Panc1 (cell line): ENCODE results near the gene PSMD13. TPM values are rescaled to one million over a fixed set of nuclear protein-coding genes. Genes with fewer than 3 reads are reported as not detected.

Experiments used
- ATAC-seq: fragments of 200-7000 bp; cut with Tn5 transposase; 2 replicates; pipeline ENCODE4 v1.9.1; 2020; ENCODE audit warnings: mild to moderate bottlenecking, moderate library complexity
- BruUV-seq: library from RNA; stranded (reverse); fragments of 400-500 nt; replicated peaks from 2 replicates; lab custom pipeline; 2021; lab: Mats Ljungman, UMichigan
- CTCF ChIA-PET: fragments of 300-600 bp; sonication (Branson Sonifier 250); formaldehyde crosslinking; loops from one replicate; lab custom pipeline; 2022; ENCODE audit warnings: antibody characterized with exemption; lab: Charles Lee
- POLR2A ChIA-PET: fragments of 300-600 bp; sonication (Branson Sonifier 250); formaldehyde crosslinking; loops from one replicate; lab custom pipeline; 2022; ENCODE audit warnings: antibody characterized with exemption; lab: Charles Lee
- DNase-seq: peaks from one replicate; pipeline ENCODE4 v3.0.0-alpha.2; 2010; ENCODE audit warnings: low read depth, low spot score
- H3K27ac ChIP-seq: 2 replicates; pipeline ENCODE4 v1.5.1; 2011; ENCODE audit warnings: mild to moderate bottlenecking, low read length, inconsistent platforms
- H3K27me3 ChIP-seq: fragments of 200-500 bp; sonication (Bioruptor generic); 2 replicates; pipeline ENCODE4 v1.6.0; 2014; ENCODE audit warnings: low read length, inconsistent platforms; ENCODE audit not compliant: control insufficient read depth, insufficient read depth
- H3K36me3 ChIP-seq: fragments of 200-500 bp; sonication (Bioruptor generic); 2 replicates; pipeline ENCODE4 v1.5.1; 2014; ENCODE audit warnings: inconsistent platforms, mild to moderate bottlenecking, low read length, moderate library complexity; ENCODE audit not compliant: control insufficient read depth, insufficient read depth
- H3K4me1 ChIP-seq: 2 replicates; pipeline ENCODE4 v1.5.1; 2011; ENCODE audit warnings: inconsistent platforms, mild to moderate bottlenecking, low read length, moderate library complexity; ENCODE audit not compliant: control insufficient read depth, insufficient read depth
- H3K4me3 ChIP-seq, 2 experiments: 2 replicates each; pipeline ENCODE4 v1.5.1; 2011 to 2012; ENCODE audit warnings: low read depth in 2 of 2, low read length in 2 of 2, mild to moderate bottlenecking in 2 of 2, inconsistent platforms in 1 of 2, moderate library complexity in 1 of 2
- H3K9me3 ChIP-seq: fragments of 200-500 bp; sonication (Bioruptor generic); 2 replicates; pipeline ENCODE4 v1.5.1; 2014; ENCODE audit warnings: low read depth, mild to moderate bottlenecking, inconsistent platforms, low read length, moderate library complexity; ENCODE audit not compliant: control insufficient read depth, insufficient read depth
- POLR2AphosphoS5 ChIP-seq: IDR thresholded peaks from 2 replicates; pipeline ENCODE4 v1.6.1; 2012; ENCODE audit warnings: mild to moderate bottlenecking, low read depth, low read length, moderate library complexity
- REST ChIP-seq, 2 experiments: IDR thresholded peaks; 2 replicates each; pipeline ENCODE4 v1.6.1; 2011 to 2012; ENCODE audit warnings: low read depth in 2 of 2, control low read depth in 1 of 2, low read length in 1 of 2, mild to moderate bottlenecking in 1 of 2, moderate library complexity in 1 of 2; ENCODE audit not compliant: insufficient read depth in 1 of 2
- SIN3A ChIP-seq: IDR thresholded peaks from 2 replicates; pipeline ENCODE4 v1.6.1; 2012; ENCODE audit warnings: low read depth, mild to moderate bottlenecking, low read length, moderate library complexity, borderline replicate concordance; ENCODE audit not compliant: insufficient read depth
- TCF7L2 ChIP-seq: IDR thresholded peaks from 2 replicates; pipeline ENCODE4 v1.6.1; 2011; ENCODE audit warnings: mild to moderate bottlenecking, low read depth, low read length, inconsistent platforms
- in situ Hi-C: cut with HindIII; loops from 2 replicates; pipeline ENCODE4 v1.10.0; 2016; ENCODE audit warnings: low sequenced_read_pairs, low pct_unique_long_range_greater_than_20kb
- intact Hi-C: fragments of 100-400 bp; cut with micrococcal nuclease; formaldehyde crosslinking; loops from one replicate; pipeline ENCODE4 v1.10.0; 2022; ENCODE audit not compliant: unreplicated experiment
- total RNA-seq: library from RNA; stranded (reverse); gene quantifications from one replicate; pipeline ENCODE4 v1.2.1, GENCODE V29; 2021; ENCODE audit not compliant: unreplicated experiment
- TF ChIP-seq, protein P1 (sequence below): fragments of 450-650 bp; IDR thresholded peaks from 2 replicates; pipeline ENCODE4 v1.5.1; 2017; ENCODE audit warnings: mild to moderate bottlenecking

Gene PSMD13
- total RNA-seq, 1 experiment from 2014 or later: 271 TPM

DNA sequence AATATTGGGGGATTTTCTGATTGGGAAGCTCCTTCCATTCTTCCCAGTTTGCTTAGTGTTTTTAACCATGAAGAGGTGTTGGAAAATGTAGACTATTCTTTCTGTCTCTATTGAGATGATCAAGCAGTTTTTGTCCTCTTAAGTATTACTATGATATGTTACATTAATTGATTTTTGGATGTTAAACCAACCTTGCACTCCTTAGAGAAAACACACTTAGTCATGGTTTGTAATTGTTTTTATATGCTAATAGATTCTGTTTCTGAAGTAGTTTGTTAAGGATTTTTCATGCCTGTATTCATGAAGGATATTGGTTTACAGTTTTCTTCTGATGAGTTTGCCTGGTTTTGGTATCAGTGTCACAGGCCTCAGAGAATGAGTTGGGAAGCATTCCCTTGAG lies 39.4 kb downstream of the PSMD13 start:
- no TSS peak for BruUV-seq

DNA sequence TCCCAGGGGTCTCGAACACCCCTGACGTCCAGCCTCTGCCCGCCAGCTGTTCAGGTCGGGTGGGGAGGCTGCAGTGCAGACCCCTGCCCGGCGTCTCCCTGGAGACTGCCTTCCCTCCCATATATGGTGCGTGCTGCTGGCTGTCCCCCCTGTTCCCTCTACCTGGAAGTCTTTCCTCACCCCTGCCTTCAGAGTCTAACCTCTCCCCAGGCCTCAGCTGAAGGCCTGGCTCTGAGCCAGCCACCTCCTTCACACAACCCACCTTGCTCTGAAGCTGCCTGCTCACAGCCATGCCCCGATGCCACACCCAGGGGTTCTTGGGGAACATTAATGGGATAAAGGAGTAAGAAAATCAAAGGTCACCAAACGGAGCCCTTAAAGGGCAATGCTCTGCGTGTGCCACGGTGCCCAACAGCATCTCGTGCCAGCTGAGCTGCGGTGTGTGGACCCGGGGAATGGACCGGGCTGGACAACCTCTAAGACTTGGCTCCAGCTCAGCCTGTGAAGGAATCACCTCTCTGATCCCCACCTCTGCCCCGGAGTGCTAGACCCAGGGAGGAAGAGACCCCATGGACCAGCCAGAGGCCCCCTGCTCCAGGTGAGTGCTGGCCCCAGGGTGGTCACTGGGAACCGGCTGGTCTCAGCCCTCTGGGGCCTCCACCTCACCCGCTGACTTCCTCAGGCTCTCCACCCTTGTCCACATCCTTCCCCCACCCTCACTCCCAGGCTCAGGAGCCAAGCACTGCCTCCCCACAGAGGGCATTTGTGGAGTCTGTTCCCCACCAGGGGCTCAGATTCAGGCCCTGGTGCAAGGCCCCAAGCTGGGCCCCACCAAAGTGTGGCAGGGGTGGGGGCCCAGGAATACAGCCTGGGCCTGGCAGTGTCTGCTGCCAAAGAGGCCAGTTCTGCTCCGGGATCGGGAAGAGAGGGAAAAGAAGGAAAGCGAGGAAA lies 41.5 kb downstream of the PSMD13 start, which contains the start of gene NLRP6:
Gene NLRP6 (plus strand): TSS at position 407 of the 951 bp plus-strand sequence. CDS start 163 bp downstream, at position 570.
- Histone ChIP-seq H3K27ac (no peak within 1 kb of the TSS), H3K27me3 (peaks cover 3% of the 10 kb centered on the region), H3K9me3 (0 out of 2 replicates have a peak, but pooled peaks cover 3% of the 10 kb centered on the region), H3K4me3 (no peak within 1 kb of the TSS), H3K4me1 (peaks cover 12% of the 10 kb centered on the region; the same call in 1 of the 2 replicates), H3K36me3 (no peaks in the 10 kb centered on the region)
- in situ Hi-C loops: no loop called here
- intact Hi-C loops: no loop called here
- ChIA-PET POLR2A (interaction anchor here (0.6 kb wide), 1 partner anchor 34 kb away, joined by 3 read pairs; no protein-coding TSS in a partner anchor), CTCF (interaction anchor here (0.5 kb wide), 1 partner anchor 81 kb away, joined by 6 read pairs; no protein-coding TSS in a partner anchor)
- DNase-seq (no peak), ATAC-seq (no peak)
- BruUV-seq: no TSS peak
- TF ChIP-seq TCF7L2 (no peak), POLR2AphosphoS5 (no peak), REST (IDR thresholded peaks at IDR 0.05; ENCODE audit: insufficient read depth in 1 of 2, low read depth in 2 of 2, low read length in 1 of 2) (no peak)
- TF ChIP-seq, protein P1, sequence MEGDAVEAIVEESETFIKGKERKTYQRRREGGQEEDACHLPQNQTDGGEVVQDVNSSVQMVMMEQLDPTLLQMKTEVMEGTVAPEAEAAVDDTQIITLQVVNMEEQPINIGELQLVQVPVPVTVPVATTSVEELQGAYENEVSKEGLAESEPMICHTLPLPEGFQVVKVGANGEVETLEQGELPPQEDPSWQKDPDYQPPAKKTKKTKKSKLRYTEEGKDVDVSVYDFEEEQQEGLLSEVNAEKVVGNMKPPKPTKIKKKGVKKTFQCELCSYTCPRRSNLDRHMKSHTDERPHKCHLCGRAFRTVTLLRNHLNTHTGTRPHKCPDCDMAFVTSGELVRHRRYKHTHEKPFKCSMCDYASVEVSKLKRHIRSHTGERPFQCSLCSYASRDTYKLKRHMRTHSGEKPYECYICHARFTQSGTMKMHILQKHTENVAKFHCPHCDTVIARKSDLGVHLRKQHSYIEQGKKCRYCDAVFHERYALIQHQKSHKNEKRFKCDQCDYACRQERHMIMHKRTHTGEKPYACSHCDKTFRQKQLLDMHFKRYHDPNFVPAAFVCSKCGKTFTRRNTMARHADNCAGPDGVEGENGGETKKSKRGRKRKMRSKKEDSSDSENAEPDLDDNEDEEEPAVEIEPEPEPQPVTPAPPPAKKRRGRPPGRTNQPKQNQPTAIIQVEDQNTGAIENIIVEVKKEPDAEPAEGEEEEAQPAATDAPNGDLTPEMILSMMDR: no peak

More for the DNA sequence above, 39.4 kb downstream of the PSMD13 start:
- DNase-seq (no peak), ATAC-seq (no peak)
- ChIA-PET POLR2A (interaction anchor here (0.6 kb wide), 1 partner anchor 959 kb away, joined by 3 read pairs; no protein-coding TSS in a partner anchor), CTCF (interaction anchor here (1.0 kb wide), 1 partner anchor 172 kb away, joined by 3 read pairs; no protein-coding TSS in a partner anchor)
- peaks cover 3% of the 10 kb centered on the region for H3K27me3 ChIP-seq
- in situ Hi-C loops (no loop called here), intact Hi-C loops (no loop called here)
- H3K36me3 ChIP-seq: no peaks in the 10 kb centered on the region
- no peak overlapping the region for H3K4me3 ChIP-seq
- H3K27ac ChIP-seq: no peak overlapping the region
- TF ChIP-seq TCF7L2 (no peak), REST (IDR thresholded peaks at IDR 0.05; ENCODE audit: insufficient read depth in 1 of 2, low read depth in 2 of 2, low read length in 1 of 2) (no peak; a peak in 1 of 4 replicates), SIN3A (no peak), POLR2AphosphoS5 (no peak)
- TF ChIP-seq, protein P1: no peak
- H3K4me1 ChIP-seq: peaks cover 8% of the 10 kb centered on the region; the same call in 1 of the 2 replicates
- H3K9me3 ChIP-seq: 0 out of 2 replicates have a peak, but pooled peaks cover 3% of the 10 kb centered on the region
